Neutrophil (primary cell): ENCODE measurements around the gene SDCBP2.

Source experiments
- H3K27ac ChIP-seq: fragments of 200-600 bp; sonication (generic); 2 replicates; pipeline ENCODE4 v1.5.1; 2016; ENCODE audit warnings: mild to moderate bottlenecking, moderate library complexity
- H3K27me3 ChIP-seq: fragments of 200-600 bp; sonication (generic); 2 replicates; pipeline ENCODE4 v1.6.0; 2016; ENCODE audit warnings: mild to moderate bottlenecking
- H3K36me3 ChIP-seq: fragments of 200-600 bp; sonication (generic); 2 replicates; pipeline ENCODE4 v1.5.1; 2017
- H3K4me1 ChIP-seq, 2 experiments: fragments of 200-600 bp in 1 of 2; sonication (generic) in 1 of 2; 1 replicate in 1 of 2; 2 replicates in 1 of 2; pipeline versions ENCODE4 v1.5.1 to v1.6.1; 2013 to 2016; ENCODE audit warnings: low read depth in 1 of 2, low read length in 1 of 2, mild to moderate bottlenecking in 1 of 2, moderate library complexity in 1 of 2; ENCODE audit not compliant: control insufficient read depth in 1 of 2, insufficient read depth in 1 of 2
- H3K4me3 ChIP-seq, 2 experiments: fragments of 200-600 bp in 1 of 2; sonication (generic) in 1 of 2; 1 replicate in 1 of 2; 2 replicates in 1 of 2; pipeline ENCODE4 v1.5.1; 2013 to 2016; ENCODE audit warnings: low read depth in 1 of 2, low read length in 1 of 2, mild to moderate bottlenecking in 1 of 2, moderate library complexity in 1 of 2
- H3K9me3 ChIP-seq: fragments of 200-600 bp; sonication (generic); 2 replicates; pipeline ENCODE4 v1.5.1; 2016
- TF ChIP-seq, protein P1 (sequence below): fragments of 200-600 bp; sonication (generic); IDR thresholded peaks from 2 replicates; pipeline ENCODE4 v1.5.1; 2016; ENCODE audit warnings: antibody characterized with exemption

Gene SDCBP2

DNA sequence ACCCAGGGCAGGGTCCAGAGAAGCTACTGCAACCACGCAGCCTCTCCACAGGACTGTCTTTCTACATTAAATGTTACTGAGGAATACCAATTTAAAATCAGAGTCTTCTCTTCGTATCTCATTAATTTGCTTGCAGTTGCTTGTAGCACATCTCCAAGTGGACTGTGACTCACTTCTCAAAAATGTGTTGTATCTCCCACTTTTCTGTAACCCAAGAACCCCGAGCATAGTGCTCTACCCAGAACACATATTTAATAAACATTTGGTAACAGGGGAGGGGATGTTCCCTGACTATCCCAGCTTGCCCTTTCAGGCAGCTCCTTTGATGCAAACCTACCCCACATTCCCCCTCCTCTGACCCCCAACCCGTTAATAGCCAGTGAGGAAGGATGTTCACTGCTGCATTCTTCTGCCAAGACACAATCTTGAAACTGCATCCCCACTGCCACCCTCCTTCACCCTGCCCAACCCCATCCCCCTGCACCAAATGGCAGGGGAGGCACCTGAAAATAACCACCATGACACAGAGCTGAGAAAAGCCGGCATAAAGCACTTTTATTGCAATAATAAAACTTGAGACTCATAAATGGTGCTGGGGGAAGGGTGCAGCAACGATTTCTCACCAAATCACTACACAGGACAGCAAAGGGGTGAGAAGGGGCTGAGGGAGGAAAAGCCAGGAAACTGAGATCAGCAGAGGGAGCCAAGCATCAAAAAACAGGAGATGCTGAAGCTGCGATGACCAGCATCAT, 39.7 kb upstream of the SDCBP2 start:
- Histone ChIP-seq H3K4me1 (peaks cover 58 to 61% of the 10 kb centered on the region in 2 experiments), H3K9me3 (no peaks in the 10 kb centered on the region), H3K27me3 (no peaks in the 10 kb centered on the region), H3K4me3 (no peak overlapping the region), H3K36me3 (peaks cover 59% of the 10 kb centered on the region), H3K27ac (peak overlapping the region; percentile 88)
- TF ChIP-seq, protein P1, sequence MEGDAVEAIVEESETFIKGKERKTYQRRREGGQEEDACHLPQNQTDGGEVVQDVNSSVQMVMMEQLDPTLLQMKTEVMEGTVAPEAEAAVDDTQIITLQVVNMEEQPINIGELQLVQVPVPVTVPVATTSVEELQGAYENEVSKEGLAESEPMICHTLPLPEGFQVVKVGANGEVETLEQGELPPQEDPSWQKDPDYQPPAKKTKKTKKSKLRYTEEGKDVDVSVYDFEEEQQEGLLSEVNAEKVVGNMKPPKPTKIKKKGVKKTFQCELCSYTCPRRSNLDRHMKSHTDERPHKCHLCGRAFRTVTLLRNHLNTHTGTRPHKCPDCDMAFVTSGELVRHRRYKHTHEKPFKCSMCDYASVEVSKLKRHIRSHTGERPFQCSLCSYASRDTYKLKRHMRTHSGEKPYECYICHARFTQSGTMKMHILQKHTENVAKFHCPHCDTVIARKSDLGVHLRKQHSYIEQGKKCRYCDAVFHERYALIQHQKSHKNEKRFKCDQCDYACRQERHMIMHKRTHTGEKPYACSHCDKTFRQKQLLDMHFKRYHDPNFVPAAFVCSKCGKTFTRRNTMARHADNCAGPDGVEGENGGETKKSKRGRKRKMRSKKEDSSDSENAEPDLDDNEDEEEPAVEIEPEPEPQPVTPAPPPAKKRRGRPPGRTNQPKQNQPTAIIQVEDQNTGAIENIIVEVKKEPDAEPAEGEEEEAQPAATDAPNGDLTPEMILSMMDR: no peak

- Histone ChIP-seq H3K4me3 (no peak overlapping the region), H3K27ac (peak overlapping the region; percentile 88), H3K4me1 (peaks cover 62 to 65% of the 10 kb centered on the region in 2 experiments), H3K9me3 (no peaks in the 10 kb centered on the region), H3K36me3 (peaks cover 49% of the 10 kb centered on the region), H3K27me3 (no peaks in the 10 kb centered on the region)
- TF ChIP-seq, protein P1: no peak
Observed at GRCh38 chr20:1367479-1367878, 38.5 kb upstream of the SDCBP2 start.

GRCh38 chr20:1364106-1364505, 35.2 kb upstream of the SDCBP2 start:
- Histone ChIP-seq H3K36me3 (peaks cover 35% of the 10 kb centered on the region), H3K4me3 (peak overlapping the region; percentile 16 to 29), H3K4me1 (peaks cover 43 to 44% of the 10 kb centered on the region in 2 experiments), H3K27ac (peak overlapping the region; percentile 88), H3K27me3 (no peaks in the 10 kb centered on the region), H3K9me3 (no peaks in the 10 kb centered on the region)
- TF ChIP-seq, protein P1: no peak

GRCh38 chr20:1363522-1363921, 34.6 kb upstream of the SDCBP2 start:
- H3K27ac ChIP-seq: peak overlapping the region; percentile 88
- peaks cover 30% of the 10 kb centered on the region for H3K36me3 ChIP-seq
- TF ChIP-seq, protein P1: no peak
- peak overlapping the region in 1 of 2 experiments; percentile 29 for H3K4me3 ChIP-seq
- no peaks in the 10 kb centered on the region for H3K27me3 ChIP-seq
- peaks cover 37 to 39% of the 10 kb centered on the region in 2 experiments for H3K4me1 ChIP-seq
- H3K9me3 ChIP-seq: no peaks in the 10 kb centered on the region

DNA sequence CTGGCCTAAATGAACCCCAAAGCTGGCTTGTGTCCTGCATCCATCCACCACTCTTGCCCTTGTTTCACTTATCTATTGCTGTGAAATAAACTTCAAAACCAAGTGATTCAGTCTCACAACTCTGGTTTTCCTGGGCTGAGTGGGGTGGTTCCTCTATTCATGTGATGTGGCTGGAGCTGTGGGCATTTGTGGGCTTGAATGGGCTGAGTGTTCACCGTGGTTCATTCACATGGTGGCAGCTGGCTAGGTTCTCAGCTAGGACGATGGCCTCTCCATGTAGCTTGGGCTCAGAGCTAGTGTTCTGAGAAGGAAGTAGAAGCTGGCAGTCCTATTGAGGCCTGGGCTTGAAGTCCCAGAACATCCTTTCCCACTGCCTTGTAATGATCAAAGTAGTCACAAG, 33.5 kb upstream of the SDCBP2 start:
- TF ChIP-seq, protein P1: no peak
- H3K27ac ChIP-seq: peak overlapping the region; percentile 88
- peaks cover 37 to 38% of the 10 kb centered on the region in 2 experiments for H3K4me1 ChIP-seq

More for the DNA sequence above, 33.5 kb upstream of the SDCBP2 start:
- no peaks in the 10 kb centered on the region for H3K27me3 ChIP-seq
- peaks cover 27% of the 10 kb centered on the region for H3K36me3 ChIP-seq
- no peaks in the 10 kb centered on the region for H3K9me3 ChIP-seq
- H3K4me3 ChIP-seq: no peak overlapping the region
